SK-N-SH (cell line): Measurements from ENCODE around the gene KCNE3.

Experiments used
- CTCF ChIP-seq: fragments of 200-600 bp; sonication (generic); IDR thresholded peaks from 2 replicates; pipeline ENCODE4 v1.6.1; 2017; ENCODE audit warnings: antibody characterized with exemption, mild to moderate bottlenecking, moderate library complexity
- EZH2phosphoT487 ChIP-seq: fragments of 200-600 bp; sonication (generic); IDR thresholded peaks from 2 replicates; pipeline ENCODE4 v1.6.1; 2017; ENCODE audit warnings: low read depth, mixed run types, mild to moderate bottlenecking, antibody characterized with exemption, moderate library complexity, borderline replicate concordance
- JUND ChIP-seq: IDR thresholded peaks from 2 replicates; pipeline ENCODE4 v1.4.0; 2012
- MAX ChIP-seq: IDR thresholded peaks from 2 replicates; pipeline ENCODE4 v1.4.0; 2012; ENCODE audit warnings: low read depth
- POLR2AphosphoS5 ChIP-seq: IDR thresholded peaks from 2 replicates; pipeline ENCODE4 v1.6.1; 2012; ENCODE audit warnings: low read depth, low read length
- RFX5 ChIP-seq: IDR thresholded peaks from 2 replicates; pipeline ENCODE4 v1.6.1; 2012; ENCODE audit warnings: mild to moderate bottlenecking, improper control_type of control experiment, low read length

- TF ChIP-seq RFX5 (no peak), POLR2AphosphoS5 (no peak), CTCF (no peak), JUND (no peak), EZH2phosphoT487 (no peak), MAX (no peak)
Measured at GRCh38 chr11:74473382-74474173, 6.2 kb upstream of the KCNE3 start.
